Measurements from ENCODE around the gene SPOCD1.
"Not testable (repeated sequence)": the region's sequence is repeated elsewhere in the genome, so short reads cannot be mapped to it uniquely, and the experiment has no call there.

The SPOCD1 gene

GRCh38 chr1:31828926-31829690 is 13.3 kb upstream of the SPOCD1 start:
- DNase-seq = no peak

- DNase-seq = no peak
Measured at GRCh38 chr1:31828341-31828740, 12.5 kb upstream of the SPOCD1 start.

- no peak for DNase-seq
Measured at GRCh38 chr1:31823780-31824179, 8.0 kb upstream of the SPOCD1 start.

GRCh38 chr1:31822766-31823165 is 6.9 kb upstream of the SPOCD1 start:
- DNase-seq = no peak

- DNase-seq = not testable (repeated sequence)
Measured at GRCh38 chr1:31820196-31820595, 4.4 kb upstream of the SPOCD1 start.

GRCh38 chr1:31818206-31818605 is 2.4 kb upstream of the SPOCD1 start:
- DNase-seq = no peak

GRCh38 chr1:31816947-31817346 is 1.1 kb upstream of the SPOCD1 start:
- DNase-seq = not testable (repeated sequence)

- not testable (repeated sequence) for DNase-seq
Measured at GRCh38 chr1:31816501-31816900, 679 bp upstream of the SPOCD1 start.

- DNase-seq = no peak
Measured at GRCh38 chr1:31815307-31815645, 546 bp downstream of the SPOCD1 start.

- no peak for DNase-seq
Measured at GRCh38 chr1:31814631-31815306, 1.1 kb downstream of the SPOCD1 start.

GRCh38 chr1:31814041-31814511 is 1.7 kb downstream of the SPOCD1 start:
- DNase-seq = no peak

GRCh38 chr1:31812158-31812829 is 3.5 kb downstream of the SPOCD1 start:
- DNase-seq = no peak

GRCh38 chr1:31811605-31812004 is 4.2 kb downstream of the SPOCD1 start:
- no peak for DNase-seq

GRCh38 chr1:31809698-31810097 is 6.1 kb downstream of the SPOCD1 start:
- DNase-seq = no peak

- no peak for DNase-seq
Measured at GRCh38 chr1:31807273-31808048, 8.4 kb downstream of the SPOCD1 start.

GRCh38 chr1:31805318-31805717 is 10.5 kb downstream of the SPOCD1 start:
- no peak for DNase-seq

GRCh38 chr1:31804098-31804497 is 11.7 kb downstream of the SPOCD1 start:
- no peak for DNase-seq

GRCh38 chr1:31803610-31804009 is 12.2 kb downstream of the SPOCD1 start:
- DNase-seq = no peak

- no peak for DNase-seq
Measured at GRCh38 chr1:31802190-31803150, 13.4 kb downstream of the SPOCD1 start.

GRCh38 chr1:31801458-31801857 is 14.4 kb downstream of the SPOCD1 start:
- DNase-seq = no peak

GRCh38 chr1:31800674-31800967 is 15.2 kb downstream of the SPOCD1 start:
- no peak for DNase-seq

All from stimulated activated CD4-positive, alpha-beta T cell treated with anti-CD3 and anti-CD28 coated beads, Interleukin-4, amount 100 ng/mL, for 24 hours (primary cell).